GM21786 (cell line): Measurements from ENCODE around the gene NTN4.
"Not testable (repeated sequence)": the region's sequence is repeated elsewhere in the genome, so short reads cannot be mapped to it uniquely, and the experiment has no call there.

Experiments
- ATAC-seq: cut with Tn5 transposase; IDR thresholded peaks from one replicate; pipeline ENCODE4 v1.9.1; 2021; ENCODE audit not compliant: unreplicated experiment

NTN4 gene

GRCh38 chr12:95671265-95671664, 119.3 kb downstream of the NTN4 start:
- no peak for ATAC-seq

- no peak for ATAC-seq
Measured at GRCh38 chr12:95663525-95663924, 127.0 kb downstream of the NTN4 start.

- no peak for ATAC-seq
Measured at GRCh38 chr12:95661360-95661759, 129.2 kb downstream of the NTN4 start.

- no peak for ATAC-seq
Measured at GRCh38 chr12:95658386-95658785, 132.2 kb downstream of the NTN4 start.

GRCh38 chr12:95654665-95655064, 135.9 kb downstream of the NTN4 start:
- not testable (repeated sequence) for ATAC-seq

- ATAC-seq, result no peak
Measured at GRCh38 chr12:95653771-95654546, 136.6 kb downstream of the NTN4 start.

GRCh38 chr12:95651681-95652080, 138.9 kb downstream of the NTN4 start:
- ATAC-seq, result no peak

- no peak for ATAC-seq
Measured at GRCh38 chr12:95648990-95649791, 141.4 kb downstream of the NTN4 start.

- no peak for ATAC-seq
Measured at GRCh38 chr12:95646781-95647190, 143.8 kb downstream of the NTN4 start.

- no peak for ATAC-seq
Measured at GRCh38 chr12:95643256-95643655, 147.3 kb downstream of the NTN4 start.

GRCh38 chr12:95642583-95642982, 148.0 kb downstream of the NTN4 start:
- ATAC-seq, result no peak

GRCh38 chr12:95641299-95641952, 149.1 kb downstream of the NTN4 start:
- ATAC-seq, result no peak

- no peak for ATAC-seq
Measured at GRCh38 chr12:95640516-95640915, 150.0 kb downstream of the NTN4 start.

GRCh38 chr12:95637471-95638155, 153.0 kb downstream of the NTN4 start:
- ATAC-seq, result no peak

GRCh38 chr12:95637010-95637409, 153.6 kb downstream of the NTN4 start:
- ATAC-seq, result no peak

GRCh38 chr12:95634622-95635621, 155.6 kb downstream of the NTN4 start:
- ATAC-seq, result no peak

GRCh38 chr12:95633732-95634465, 156.7 kb downstream of the NTN4 start:
- no peak for ATAC-seq

GRCh38 chr12:95633049-95633731, 157.4 kb downstream of the NTN4 start:
- no peak for ATAC-seq

- ATAC-seq, result no peak
Measured at GRCh38 chr12:95630496-95630895, 160.1 kb downstream of the NTN4 start.
